Measurements from ENCODE around the gene ZCWPW2.

ZCWPW2 gene

GRCh38 chr3:28376424-28376823, 27.9 kb downstream of the ZCWPW2 start:
- no peak for DNase-seq (ENCODE audit: low read depth in 2 of 2)

DNA sequence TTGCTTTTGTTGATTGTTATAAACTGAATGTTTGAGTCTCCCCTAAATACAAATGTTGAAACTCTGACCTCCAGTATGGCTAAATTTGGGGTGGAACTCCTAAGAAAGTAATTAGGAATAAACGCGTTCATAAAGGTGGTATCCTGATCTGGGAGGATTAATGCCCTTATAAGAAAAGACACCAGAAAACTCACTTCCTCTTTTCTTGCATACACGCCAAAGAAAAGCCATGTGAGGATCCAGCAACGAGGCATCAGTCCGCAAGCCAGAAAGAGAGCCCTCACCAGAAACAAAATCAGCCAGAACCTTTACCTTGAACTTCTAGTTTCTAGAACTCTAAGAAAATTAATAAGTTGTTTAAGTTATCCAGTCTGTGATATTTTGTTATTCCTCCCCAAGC, 37.5 kb downstream of the ZCWPW2 start:
- no peak for DNase-seq (ENCODE audit: low read depth in 2 of 2)

GRCh38 chr3:28388978-28389377, 40.5 kb downstream of the ZCWPW2 start:
- DNase-seq (ENCODE audit: low read depth in 2 of 2) = no peak

DNA sequence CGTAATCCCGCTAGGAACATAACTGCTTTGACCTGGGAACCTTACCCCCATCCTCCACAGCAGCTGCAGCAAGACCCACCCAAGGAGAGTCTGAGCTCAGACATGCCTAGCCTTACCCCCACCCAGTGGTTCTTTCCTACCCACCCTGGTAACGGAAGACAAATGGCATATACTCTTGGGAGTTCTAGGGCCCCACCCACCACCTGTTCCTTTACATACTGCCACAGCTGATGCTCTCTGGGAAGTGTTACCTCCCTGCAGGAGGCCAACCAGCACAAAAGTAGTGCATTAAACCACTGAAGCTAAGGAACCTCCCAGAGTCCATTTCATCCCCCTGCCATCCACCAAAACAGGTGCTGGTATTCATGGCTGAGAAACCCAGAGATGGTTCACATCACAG, 50.7 kb downstream of the ZCWPW2 start:
- DNase-seq (ENCODE audit: low read depth in 2 of 2) = no peak

GRCh38 chr3:28406241-28406640, 57.7 kb downstream of the ZCWPW2 start:
- no peak for DNase-seq (ENCODE audit: low read depth in 2 of 2)

- DNase-seq (ENCODE audit: low read depth in 2 of 2) = no peak
Observed at GRCh38 chr3:28449398-28449797, 100.9 kb downstream of the ZCWPW2 start.

- DNase-seq (ENCODE audit: low read depth in 2 of 2) = no peak
Observed at GRCh38 chr3:28462866-28463265, 114.3 kb downstream of the ZCWPW2 start.

GRCh38 chr3:28467414-28467813, 118.9 kb downstream of the ZCWPW2 start:
- no peak for DNase-seq (ENCODE audit: low read depth in 2 of 2)

DNA sequence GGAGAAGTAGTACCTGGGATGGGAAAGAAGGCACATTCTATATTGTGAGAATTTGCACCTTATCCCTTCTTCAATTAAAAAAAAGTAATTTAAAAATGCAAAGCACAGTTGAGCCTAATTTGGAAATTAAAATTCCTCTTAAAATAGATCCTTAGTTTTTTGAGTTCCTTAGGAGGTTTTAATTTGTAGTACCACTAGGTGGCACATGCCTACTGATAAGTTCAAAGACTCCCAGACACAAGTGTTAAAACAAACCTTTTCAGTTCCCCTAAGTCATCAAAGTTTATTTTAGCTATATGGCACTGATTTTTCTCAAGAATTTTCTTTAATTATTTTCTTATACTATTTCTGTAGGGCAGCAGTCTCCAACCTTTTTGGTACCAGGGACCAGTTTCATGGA, 127.7 kb downstream of the ZCWPW2 start:
- DNase-seq (ENCODE audit: low read depth in 2 of 2) = no peak

- DNase-seq (ENCODE audit: low read depth in 2 of 2) = no peak
Observed at GRCh38 chr3:28476764-28477163, 128.2 kb downstream of the ZCWPW2 start.

GRCh38 chr3:28485164-28485563, 136.6 kb downstream of the ZCWPW2 start:
- no peak for DNase-seq (ENCODE audit: low read depth in 2 of 2)

DNA sequence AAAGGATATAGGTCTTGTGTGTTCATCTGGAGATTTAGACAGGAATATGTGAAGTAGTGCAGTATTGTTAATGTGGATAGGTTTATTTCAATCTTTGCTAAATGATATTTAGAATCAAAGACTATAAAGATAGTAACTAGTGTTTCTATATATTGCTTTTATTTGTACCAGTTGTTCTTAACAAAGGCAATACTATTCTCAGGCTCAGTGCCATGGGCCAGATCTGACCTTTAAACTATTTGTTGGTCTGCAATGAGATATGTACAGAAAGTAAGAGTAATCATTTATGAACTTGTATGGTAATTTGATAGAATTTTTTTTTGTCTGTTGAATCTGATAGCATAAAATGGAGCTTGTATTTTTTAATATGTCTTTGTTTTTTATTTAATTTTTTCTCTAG, 146.8 kb downstream of the ZCWPW2 start:
- no peak for DNase-seq (ENCODE audit: low read depth in 2 of 2)

DNA sequence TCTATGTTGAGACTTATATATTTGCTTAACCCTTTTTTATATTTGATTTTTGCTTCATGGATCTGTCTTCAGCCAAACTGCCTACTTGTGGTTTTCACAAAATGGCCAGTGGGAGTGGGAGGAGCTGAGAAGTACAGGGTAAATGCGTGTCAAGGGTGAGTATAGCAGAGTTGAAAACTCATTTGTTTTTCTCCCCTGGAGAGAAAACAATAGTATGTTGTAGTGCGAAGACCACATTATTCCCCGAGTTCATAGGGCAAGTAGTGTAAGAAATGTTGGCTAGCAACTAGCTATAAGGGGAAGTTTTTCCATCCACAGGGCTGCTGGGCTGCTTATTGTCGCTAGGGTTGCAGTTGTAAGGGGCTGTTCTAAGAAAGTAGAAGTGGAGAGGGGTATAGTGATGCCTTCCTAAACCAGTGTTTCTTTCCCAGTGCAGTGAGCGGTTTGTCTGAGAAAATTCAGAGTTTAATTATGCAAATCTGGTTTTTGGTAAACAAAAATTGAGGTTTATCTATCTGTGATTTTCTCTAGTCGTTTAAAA, 153.9 kb downstream of the ZCWPW2 start:
- no peak for DNase-seq (ENCODE audit: low read depth in 2 of 2)

DNA sequence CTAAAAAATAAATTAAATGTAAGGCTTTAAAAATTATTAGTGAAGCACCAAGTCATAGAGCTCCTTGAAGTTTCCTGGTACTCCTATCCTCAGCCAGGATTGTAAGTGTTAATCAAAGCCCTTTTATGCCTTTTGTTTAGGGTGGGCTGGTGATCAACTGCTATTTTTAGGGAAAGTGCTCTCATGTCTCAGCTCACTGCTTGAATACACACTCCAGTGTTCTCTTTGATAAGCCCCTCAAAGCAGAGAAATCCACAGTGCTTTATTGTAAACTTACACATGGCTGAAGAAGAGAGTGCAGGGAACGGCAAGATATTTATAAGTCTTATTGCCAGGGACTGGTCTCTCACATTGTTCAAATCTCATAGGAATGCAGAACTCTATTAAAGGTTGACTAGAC, 156.5 kb downstream of the ZCWPW2 start:
- no peak for DNase-seq (ENCODE audit: low read depth in 2 of 2)

DNA sequence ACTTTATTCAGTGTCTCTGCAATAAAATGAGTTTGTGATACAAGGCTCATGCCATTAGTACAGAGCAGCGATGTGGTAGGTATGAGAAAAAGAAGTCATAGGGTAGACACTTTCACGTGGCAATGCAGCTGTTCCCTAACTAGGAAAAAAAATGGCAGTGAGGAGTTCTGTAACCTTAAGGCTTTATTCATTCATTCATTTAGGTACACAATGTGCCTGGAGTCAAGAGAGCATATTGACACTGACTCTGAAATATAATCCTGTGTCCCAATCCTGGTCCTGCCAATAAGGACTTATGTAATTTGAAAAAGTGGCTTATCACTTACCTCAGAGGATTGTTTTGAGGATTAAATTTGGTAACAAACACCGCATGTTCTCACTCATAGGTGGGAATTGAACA, 173.1 kb downstream of the ZCWPW2 start:
- no peak for DNase-seq (ENCODE audit: low read depth in 2 of 2)

GRCh38 chr3:28542351-28542750, 193.8 kb downstream of the ZCWPW2 start:
- no peak for DNase-seq (ENCODE audit: low read depth in 2 of 2)

GRCh38 chr3:28544236-28544635, 195.7 kb downstream of the ZCWPW2 start:
- no peak for DNase-seq (ENCODE audit: low read depth in 2 of 2)

- DNase-seq (ENCODE audit: low read depth in 2 of 2) = no peak
Observed at GRCh38 chr3:28544831-28545230, 196.3 kb downstream of the ZCWPW2 start.

- no peak for DNase-seq (ENCODE audit: low read depth in 2 of 2)
Observed at GRCh38 chr3:28547677-28548076, 199.2 kb downstream of the ZCWPW2 start.

DNA sequence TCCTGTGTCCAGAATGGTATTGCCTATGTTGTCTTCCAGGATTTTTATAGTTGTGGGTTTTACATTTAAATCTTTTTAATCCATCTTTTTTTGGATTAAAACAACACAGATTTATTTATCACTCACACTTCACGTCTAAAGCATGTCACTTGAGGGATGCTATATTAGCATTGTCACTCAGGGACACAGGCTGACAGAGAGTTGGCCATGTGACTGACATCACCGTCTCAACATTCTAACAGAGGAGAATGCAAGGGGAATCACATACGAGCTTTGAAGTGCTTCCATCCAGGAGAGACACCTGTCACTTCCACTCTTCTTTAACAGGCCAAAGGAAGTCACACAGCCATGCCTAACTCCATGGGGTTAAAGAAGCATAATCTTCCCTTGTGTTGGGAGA, 204.7 kb downstream of the ZCWPW2 start:
- no peak for DNase-seq (ENCODE audit: low read depth in 2 of 2)

DNA sequence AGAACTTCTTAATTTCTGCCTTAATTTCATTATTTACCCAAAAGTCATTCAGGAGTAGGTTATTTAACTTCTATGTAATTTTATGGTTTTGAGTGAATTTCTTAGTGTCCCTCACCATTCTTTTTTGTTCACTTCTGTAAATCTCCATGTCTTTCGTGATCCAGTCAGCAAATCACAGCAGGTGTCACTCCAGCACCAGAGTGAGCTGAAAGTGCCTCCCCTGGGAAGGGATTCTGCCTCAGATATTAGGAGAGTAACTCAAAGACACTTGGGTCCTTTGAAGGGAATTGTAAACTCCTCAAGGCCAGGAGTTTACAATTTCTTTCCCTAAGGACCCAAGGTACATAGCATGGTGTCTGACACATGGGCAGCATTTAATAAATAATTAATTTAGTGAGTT, 207.7 kb downstream of the ZCWPW2 start:
- DNase-seq (ENCODE audit: low read depth in 2 of 2) = no peak

- no peak for DNase-seq (ENCODE audit: low read depth in 2 of 2)
Observed at GRCh38 chr3:28564211-28564610, 215.7 kb downstream of the ZCWPW2 start.

DNA sequence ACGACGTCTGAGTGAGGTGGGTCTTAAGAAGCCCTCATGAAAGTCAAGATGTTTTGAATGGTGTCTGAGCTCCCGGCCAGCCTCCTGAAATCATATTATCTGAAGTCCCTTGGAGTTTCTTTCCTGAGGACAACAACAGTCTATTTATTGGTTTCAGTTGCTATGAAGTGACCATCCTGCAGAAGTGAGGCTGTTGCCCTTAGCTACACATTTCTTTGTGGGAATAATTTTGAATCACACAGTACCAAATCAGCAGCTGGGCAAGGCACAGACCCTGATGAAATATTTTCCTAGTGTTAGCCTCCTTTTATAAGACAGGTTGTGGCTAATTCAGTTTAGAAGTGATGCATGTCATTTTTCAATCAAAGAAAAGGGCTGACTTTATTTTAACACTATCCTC, 220.8 kb downstream of the ZCWPW2 start:
- DNase-seq (ENCODE audit: low read depth in 2 of 2) = no peak

- DNase-seq (ENCODE audit: low read depth in 2 of 2) = no peak
Observed at GRCh38 chr3:28574036-28574435, 225.5 kb downstream of the ZCWPW2 start.

Measured in stimulated activated CD8-positive, alpha-beta memory T cell treated with anti-CD3 and anti-CD28 coated beads, Interleukin-15, amount 100 ng/mL, for 48 hours (primary cell).